Measurements from ENCODE around the gene CWC27.

Gene CWC27

DNA sequence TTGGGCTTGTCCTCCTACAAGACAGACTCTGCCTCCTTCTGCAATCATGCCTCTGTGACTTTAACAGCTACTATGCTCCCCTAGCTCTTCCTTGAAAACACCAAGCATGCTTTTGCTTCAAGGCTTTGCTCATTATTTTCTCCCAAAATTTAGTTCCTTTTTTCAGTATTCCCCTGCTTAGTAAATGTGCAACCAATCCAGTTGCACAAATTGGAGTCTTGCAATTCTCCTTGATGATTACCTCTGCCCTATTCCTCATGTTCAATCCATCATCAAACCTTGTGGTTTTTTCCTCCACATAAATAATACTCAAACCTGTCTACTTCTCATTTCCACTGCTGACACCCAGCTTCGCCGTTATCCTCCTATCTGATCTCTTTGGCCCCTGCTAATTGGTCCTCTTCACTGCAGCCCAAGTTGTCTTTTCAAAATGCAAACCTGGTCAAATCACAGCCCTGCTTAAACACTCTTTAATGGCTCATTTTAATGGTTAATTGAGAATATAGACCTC lies 296.3 kb downstream of the CWC27 start:
- no peak for DNase-seq (ENCODE audit: low read depth in 1 of 2, low spot score in 1 of 2)

DNA sequence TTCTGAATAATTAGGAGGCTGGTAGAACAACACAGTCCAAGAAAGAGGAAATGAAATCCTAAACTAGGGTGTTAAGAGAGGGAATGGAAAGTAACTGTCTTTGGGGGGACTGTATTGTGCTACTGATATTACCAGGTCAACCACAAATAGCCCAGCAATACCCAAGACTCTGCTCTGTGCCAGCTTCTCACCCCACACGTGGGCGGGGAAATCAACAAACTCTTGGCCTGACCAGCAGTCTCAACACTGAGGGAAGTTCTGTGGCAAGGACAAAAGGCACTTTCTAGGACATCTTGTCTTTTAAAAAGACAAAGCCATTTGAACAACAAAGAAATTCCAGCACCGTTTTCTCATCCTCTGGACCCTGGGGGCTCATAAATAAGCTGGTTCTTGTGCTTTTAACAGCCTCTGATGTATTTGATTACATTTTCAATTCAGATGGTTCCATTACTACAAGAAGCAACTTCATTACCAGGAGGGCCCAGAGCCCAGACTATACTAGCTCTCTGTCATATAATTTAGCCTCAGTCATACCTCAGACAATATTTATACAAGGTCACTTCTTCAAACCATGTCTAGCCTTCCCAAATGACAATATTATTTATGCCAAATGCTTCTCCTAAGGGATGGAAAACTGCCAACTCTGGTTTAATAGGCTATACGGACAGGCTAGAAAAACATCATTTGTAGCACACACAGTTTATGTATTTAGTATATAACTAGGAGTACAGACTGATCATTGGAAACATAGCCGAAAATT lies 297.8 kb downstream of the CWC27 start:
- no peak for DNase-seq (ENCODE audit: low read depth in 1 of 2, low spot score in 1 of 2)

DNA sequence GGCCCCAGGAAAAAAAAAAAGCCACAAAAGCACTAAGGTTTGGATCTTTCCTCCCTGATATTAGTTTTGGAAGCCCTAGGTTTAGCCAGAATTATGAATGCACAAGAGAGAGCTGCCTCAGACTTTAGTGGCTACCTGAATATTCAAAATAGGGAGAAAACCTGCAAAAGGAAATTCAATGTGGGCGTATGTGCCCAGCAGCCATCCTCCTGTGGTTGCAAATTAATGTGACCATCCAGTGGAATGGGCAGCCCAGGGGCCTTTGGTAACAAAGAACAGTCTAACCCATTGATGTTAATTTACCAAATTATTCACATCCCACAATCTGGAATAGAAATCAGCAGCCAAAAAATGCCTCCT lies 298.4 kb downstream of the CWC27 start:
- no peak for DNase-seq (ENCODE audit: low read depth in 1 of 2, low spot score in 1 of 2)

All from activated CD4-positive, alpha-beta T cell treated with anti-CD3 and anti-CD28 coated beads, Interleukin-2, amount 50 U/mL, for 24 hours (primary cell).